GM19452 (cell line): ENCODE measurements around the gene MYEOV.

Source experiments
- ATAC-seq: cut with Tn5 transposase; IDR thresholded peaks from one replicate; pipeline ENCODE4 v1.9.1; 2021; ENCODE audit not compliant: unreplicated experiment

Gene MYEOV

GRCh38 chr11:69339041-69339733, 45.2 kb downstream of the MYEOV start:
- ATAC-seq = no peak

DNA sequence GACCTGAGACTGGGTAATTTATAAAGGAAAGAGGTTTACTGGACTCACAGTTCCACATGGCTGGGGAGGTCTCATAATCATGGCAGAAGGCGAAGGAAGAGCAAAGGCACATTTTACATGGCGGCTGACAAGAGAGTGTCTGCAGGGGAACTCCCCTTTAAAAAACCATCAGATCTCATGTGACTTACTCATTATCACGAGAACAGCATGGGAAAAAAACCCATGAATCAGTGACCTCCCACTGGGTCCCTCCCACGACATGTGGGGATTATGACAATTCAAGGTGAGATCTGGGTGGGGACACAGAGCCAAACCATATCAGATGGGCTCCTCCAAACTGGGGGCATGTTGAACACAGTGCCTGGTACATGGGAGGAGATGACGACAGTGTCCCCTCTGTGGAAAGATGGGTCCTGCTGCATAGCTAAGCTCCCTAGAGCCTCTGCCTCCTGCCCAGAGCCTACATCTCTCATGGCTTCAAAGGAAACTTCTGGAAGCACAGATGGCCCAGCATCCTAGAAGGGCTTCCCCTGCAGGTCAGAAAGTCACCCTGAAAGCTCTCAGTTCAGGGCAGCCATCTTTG, 46.1 kb downstream of the MYEOV start:
- no peak for ATAC-seq

DNA sequence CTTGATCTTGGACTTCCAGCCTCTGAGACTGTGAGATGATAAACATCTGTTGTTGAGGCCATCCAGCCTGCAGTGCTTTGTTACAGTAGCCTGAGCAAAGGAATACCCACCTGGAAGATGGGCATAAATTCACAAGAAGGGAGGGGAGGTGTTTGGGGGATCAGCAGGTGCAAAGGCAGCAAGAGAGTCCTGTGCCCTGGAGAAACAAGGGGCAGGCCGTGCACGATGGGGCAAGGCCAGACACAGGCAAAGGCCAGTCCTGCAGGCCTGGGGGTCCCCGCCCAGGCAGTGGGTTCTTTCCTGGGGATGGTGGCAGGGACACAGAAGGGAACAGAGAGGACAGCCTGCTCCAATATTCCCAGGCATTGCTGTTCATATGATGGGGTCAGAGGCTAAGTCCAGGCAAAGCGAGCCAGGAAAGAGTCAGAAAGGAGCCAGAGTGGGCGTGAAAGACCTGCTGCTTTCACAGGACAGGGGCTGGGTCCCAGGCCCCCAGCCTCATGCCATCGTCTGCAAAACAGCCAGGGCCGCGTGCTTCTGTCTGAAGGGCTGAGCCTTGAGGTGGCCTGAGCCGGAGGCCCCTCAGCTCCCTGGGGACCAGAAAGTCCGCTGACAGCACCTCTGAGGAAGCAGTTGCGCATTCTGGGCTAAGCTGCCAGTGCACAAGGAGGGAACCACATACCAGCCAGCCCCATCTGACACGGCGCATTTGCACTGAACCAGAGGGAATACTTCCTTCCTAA, 48.8 kb downstream of the MYEOV start:
- no peak for ATAC-seq

DNA sequence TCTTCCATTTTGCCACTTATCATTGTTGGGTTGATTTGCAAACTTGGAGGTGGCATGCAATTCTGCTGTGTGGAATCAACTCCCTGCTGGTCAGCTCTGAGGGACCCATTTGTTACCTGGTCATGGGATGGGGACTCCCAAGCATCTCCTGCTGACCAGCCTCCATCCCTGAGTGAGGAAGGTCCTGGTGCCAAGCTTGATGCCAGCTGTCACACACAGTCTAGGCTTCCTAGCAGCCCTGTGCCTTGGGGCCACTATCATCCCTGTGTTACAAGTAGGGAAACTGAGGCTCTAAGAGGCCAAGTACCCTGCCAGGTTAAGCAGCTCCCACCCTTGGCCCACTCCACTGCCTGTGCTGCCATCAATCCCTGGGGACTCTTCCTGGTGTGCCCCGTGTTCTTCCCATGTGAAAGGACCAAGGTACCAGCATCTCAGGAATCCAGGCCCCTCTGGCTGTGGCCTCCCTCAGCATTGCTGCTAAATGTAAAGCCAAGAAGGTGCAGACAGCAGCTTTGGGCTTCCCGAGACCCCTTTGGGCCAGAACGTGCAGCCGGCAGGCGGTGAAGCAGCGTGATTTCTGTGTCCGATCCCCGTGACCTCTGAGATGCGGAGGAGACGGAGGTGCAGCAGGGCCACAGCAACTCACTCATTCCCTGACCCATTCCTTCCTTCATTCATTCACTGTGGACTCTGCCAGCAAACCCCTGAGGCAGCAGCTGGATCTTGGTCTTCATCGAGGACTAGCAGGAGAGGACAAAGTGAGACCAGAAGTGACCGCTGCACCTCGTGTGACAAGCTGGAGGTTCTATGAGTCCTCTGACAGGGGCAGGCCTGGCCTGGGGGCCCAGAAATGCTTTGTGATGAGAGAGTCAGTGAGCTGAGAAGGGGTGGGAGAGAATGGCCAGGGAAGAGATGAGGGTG, 49.7 kb downstream of the MYEOV start:
- no peak for ATAC-seq

DNA sequence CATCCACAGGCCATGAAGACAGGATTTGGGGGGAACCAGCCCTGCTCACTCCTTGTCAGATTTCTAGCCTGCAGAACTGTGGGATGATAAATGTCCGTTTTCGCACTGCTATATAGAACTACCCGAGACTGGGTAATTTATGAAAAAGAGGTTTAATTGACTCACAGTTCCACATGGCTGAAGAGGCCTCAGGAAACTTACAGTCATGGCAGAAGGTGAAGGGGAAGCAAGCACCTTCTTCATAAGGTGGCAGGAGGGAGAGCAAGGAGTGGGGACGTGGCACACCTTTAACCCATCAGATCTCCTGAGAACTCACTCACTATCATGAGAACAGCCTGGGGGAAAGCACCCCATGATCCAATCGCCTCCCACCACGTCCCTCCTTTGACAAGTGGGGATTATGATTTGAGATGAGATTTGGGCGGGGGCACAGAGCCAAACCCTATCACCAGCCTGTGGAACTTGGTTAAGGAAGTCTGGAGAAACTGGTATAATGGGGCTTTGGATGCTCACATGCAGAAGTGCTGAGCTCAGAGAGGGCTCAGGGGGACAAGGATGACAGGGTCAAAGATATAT, 50.7 kb downstream of the MYEOV start:
- ATAC-seq = no peak
